ENCODE measurements around the gene MACROD2.

DNA sequence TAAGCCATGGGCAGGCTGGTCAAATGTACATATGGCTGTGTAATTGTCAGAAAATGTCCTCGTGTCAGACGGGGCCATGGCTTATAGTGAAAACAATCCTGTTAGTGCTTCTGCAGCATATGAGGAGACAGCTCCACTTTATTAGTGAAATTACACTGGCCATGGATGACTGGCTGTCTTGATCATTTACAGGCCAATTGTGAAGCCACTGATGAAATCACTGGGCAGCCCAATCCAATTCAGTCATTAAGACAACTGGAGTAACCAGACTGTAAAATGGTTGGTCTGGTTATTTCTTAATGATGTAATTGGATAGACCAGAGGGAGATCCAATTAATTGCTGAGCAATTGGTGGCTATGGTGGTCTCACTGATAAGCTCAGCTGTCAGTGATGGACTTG lies 1828.4 kb downstream of the MACROD2 start:
- TF ChIP-seq TAF1 (IDR thresholded peaks at IDR 0.05; ENCODE audit: low read depth) = no peak
- TF ChIP-seq POLR2AphosphoS5 (IDR thresholded peaks at IDR 0.05) = no peak
- TF ChIP-seq, protein P1, sequence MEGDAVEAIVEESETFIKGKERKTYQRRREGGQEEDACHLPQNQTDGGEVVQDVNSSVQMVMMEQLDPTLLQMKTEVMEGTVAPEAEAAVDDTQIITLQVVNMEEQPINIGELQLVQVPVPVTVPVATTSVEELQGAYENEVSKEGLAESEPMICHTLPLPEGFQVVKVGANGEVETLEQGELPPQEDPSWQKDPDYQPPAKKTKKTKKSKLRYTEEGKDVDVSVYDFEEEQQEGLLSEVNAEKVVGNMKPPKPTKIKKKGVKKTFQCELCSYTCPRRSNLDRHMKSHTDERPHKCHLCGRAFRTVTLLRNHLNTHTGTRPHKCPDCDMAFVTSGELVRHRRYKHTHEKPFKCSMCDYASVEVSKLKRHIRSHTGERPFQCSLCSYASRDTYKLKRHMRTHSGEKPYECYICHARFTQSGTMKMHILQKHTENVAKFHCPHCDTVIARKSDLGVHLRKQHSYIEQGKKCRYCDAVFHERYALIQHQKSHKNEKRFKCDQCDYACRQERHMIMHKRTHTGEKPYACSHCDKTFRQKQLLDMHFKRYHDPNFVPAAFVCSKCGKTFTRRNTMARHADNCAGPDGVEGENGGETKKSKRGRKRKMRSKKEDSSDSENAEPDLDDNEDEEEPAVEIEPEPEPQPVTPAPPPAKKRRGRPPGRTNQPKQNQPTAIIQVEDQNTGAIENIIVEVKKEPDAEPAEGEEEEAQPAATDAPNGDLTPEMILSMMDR (IDR thresholded peaks at IDR 0.05; ENCODE audit: poor library complexity, severe bottlenecking) = no peak
